ENCODE data around the gene AP1G1. TPM values are rescaled to one million over a fixed set of nuclear protein-coding genes. Genes with fewer than 3 reads are reported as not detected.

Gene AP1G1
- total and polyA plus RNA-seq, 10 of the 15 experiments (the other 5 are each of a cell fraction or from before 2014, with no cell fraction given), result 5.9 to 83.7 (median 47.8) TPM

DNA sequence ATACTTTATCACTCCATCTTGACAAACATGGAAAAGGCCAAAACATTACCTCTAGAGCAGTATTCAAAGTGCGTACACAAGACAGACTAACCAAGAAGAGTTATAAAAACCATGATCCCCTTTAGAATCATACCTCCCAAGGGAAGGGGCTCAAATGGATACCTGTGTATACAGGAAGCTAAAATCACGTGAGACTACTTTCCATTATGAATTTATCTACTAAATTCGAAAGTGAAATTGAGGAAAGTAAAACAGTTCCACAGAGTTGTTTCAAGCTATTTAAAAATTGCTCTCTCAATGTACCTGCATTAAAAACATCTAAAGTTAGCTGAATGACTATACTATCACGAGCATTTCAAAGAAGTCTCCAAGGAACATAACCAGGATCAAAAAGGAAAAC is 32.7 kb downstream of the AP1G1 start:
- Histone ChIP-seq H3K27me3 (replicated peaks in 1 of 2; ENCODE audit: control insufficient read depth in 2 of 2, insufficient read depth in 2 of 2, low read length in 1 of 2) (no peaks in the 10 kb centered on the region), H3K27ac (ENCODE audit: control insufficient read depth, insufficient read depth) (peak overlapping the region; percentile 44; the same call in 1 of the 2 replicates), H4K20me1 (ENCODE audit: control insufficient read depth, insufficient read depth) (no peaks in the 10 kb centered on the region), H3K36me3 (ENCODE audit: control insufficient read depth in 2 of 2, insufficient read depth in 2 of 2, low read length in 1 of 2) (peaks cover 8 to 15% of the 10 kb centered on the region in 2 experiments), H3K9ac (ENCODE audit: control insufficient read depth, insufficient read depth, low read length) (no peak overlapping the region), H2AFZ (ENCODE audit: control insufficient read depth, low read depth, low read length) (no peak overlapping the region), H3K4me1 (ENCODE audit: control insufficient read depth, insufficient read depth, low read length) (peaks cover 9% of the 10 kb centered on the region), H3K79me2 (ENCODE audit: control insufficient read depth, insufficient read depth, low read length) (peaks cover 17% of the 10 kb centered on the region), H3K9me3 (replicated peaks; ENCODE audit: control insufficient read depth, insufficient read depth, low read length) (no peaks in the 10 kb centered on the region), H3K4me3 (no peak overlapping the region), H3K4me2 (ENCODE audit: control insufficient read depth, insufficient read depth) (no peak overlapping the region)
- RAD21 ChIA-PET (ENCODE audit: unreplicated experiment), result interaction anchor here (0.6 to 1.8 kb wide), 7 partner anchors 15 to 185 kb away, joined by 3 to 12 read pairs (median 3); partner anchors contain the start of gene ZNF821
- no peak for TF ChIP-seq CREM (IDR thresholded peaks at IDR 0.05; ENCODE audit: low read depth)
- peak; percentile 29 to 60; a peak in 2 of 4 replicates for TF ChIP-seq IKZF2 (IDR thresholded peaks at IDR 0.05)
- TF ChIP-seq HDGF (IDR thresholded peaks at IDR 0.05), result no peak
- no peak for TF ChIP-seq NBN (IDR thresholded peaks at IDR 0.05)
- no peak for TF ChIP-seq TARDBP (IDR thresholded peaks at IDR 0.05; ENCODE audit: borderline replicate concordance)
- TF ChIP-seq MEF2B (IDR thresholded peaks at IDR 0.05; ENCODE audit: partially characterized antibody, poor library complexity, severe bottlenecking), result peak; percentile 17
- TF ChIP-seq JUND (IDR thresholded peaks at IDR 0.05; ENCODE audit: low read depth, low read length), result no peak
- no peak for TF ChIP-seq ZBTB33 (IDR thresholded peaks at IDR 0.05)
- peak; percentile 76 to 84 for TF ChIP-seq BHLHE40 (IDR thresholded peaks at IDR 0.05; ENCODE audit: borderline replicate concordance in 1 of 2, low read depth in 2 of 2, low read length in 1 of 2)
- 0 out of 2 replicates have a peak, but pooled peaks have one; percentile 23 for TF ChIP-seq JUNB (IDR thresholded peaks at IDR 0.05)
- TF ChIP-seq BACH1 (IDR thresholded peaks at IDR 0.05; ENCODE audit: borderline replicate concordance), result no peak
- 0 out of 2 replicates have a peak, but pooled peaks have one; percentile 11 for TF ChIP-seq IKZF1 (conservative IDR thresholded peaks at IDR 0.05)
- peak; percentile 62; the same call in 1 of the 2 replicates for TF ChIP-seq RAD51 (IDR thresholded peaks at IDR 0.05)
- TF ChIP-seq NKRF (conservative IDR thresholded peaks at IDR 0.05), result no peak
- no peak for TF ChIP-seq BCL11A (IDR thresholded peaks at IDR 0.05; ENCODE audit: low read depth, low read length)
- ATAC-seq, result peak; percentile 80
- DNase-seq (ENCODE audit: low read depth, low spot score), result peak; percentile 15
- BruUV-seq (replicated peaks), result no TSS peak
- CTCF ChIA-PET, result interaction anchor here (1.4 to 1.8 kb wide), 3 partner anchors 9 to 185 kb away, joined by 4 to 11 read pairs (median 10); no protein-coding TSS in a partner anchor
- POLR2A ChIA-PET, result interaction anchor here (1.0 to 1.9 kb wide), 2 partner anchors 8 to 32 kb away, joined by 4 to 12 read pairs; partner anchors contain the start of gene AP1G1
- intact Hi-C loops (cut with micrococcal nuclease; ENCODE audit: unreplicated experiment) (no loop called here), in situ Hi-C loops (cut with MboI) (no loop called here)
- SMC1A ChIA-PET (ENCODE audit: uncharacterized antibody, unreplicated experiment), result interaction anchor here (0.6 to 2.8 kb wide), 13 partner anchors 9 to 185 kb away, joined by 3 to 10 read pairs (median 4); partner anchors contain the start of gene AP1G1
- WGBS (ENCODE audit: insufficient coverage, insufficient replicate concordance, low lambda C conversion rate, missing lambda C conversion rate), result 27% methylated on average over 4 of the region's 4 CpGs
- FAIRE-seq, result no peak
